HG02938 (cell line): Measurements from ENCODE around the gene RAD18.

ENCODE experiments used
- ATAC-seq: cut with Tn5 transposase; IDR thresholded peaks from one replicate; pipeline ENCODE4 v1.9.1; 2021; ENCODE audit warnings: mild to moderate bottlenecking, moderate library complexity; ENCODE audit not compliant: unreplicated experiment

The RAD18 gene

GRCh38 chr3:8867646-8868045, 95.6 kb downstream of the RAD18 start:
- no peak for ATAC-seq

- no peak for ATAC-seq
These were observed 97.6 kb downstream of the RAD18 start for GRCh38 chr3:8865697-8866096.

GRCh38 chr3:8864402-8865350, 98.6 kb downstream of the RAD18 start:
- no peak for ATAC-seq

- ATAC-seq = no peak
These were observed 99.4 kb downstream of the RAD18 start for GRCh38 chr3:8863891-8864290.

- no peak for ATAC-seq
These were observed 105.4 kb downstream of the RAD18 start for GRCh38 chr3:8857720-8858367.

GRCh38 chr3:8856721-8857120, 106.6 kb downstream of the RAD18 start:
- ATAC-seq = no peak

- ATAC-seq = no peak
These were observed 107.2 kb downstream of the RAD18 start for GRCh38 chr3:8856071-8856470.

- no peak for ATAC-seq
These were observed 108.6 kb downstream of the RAD18 start for GRCh38 chr3:8854656-8855055.

- no peak for ATAC-seq
These were observed 110.2 kb downstream of the RAD18 start for GRCh38 chr3:8853081-8853480.

- ATAC-seq = no peak
These were observed 110.8 kb downstream of the RAD18 start for GRCh38 chr3:8852511-8852910.

GRCh38 chr3:8851703-8852102, 111.6 kb downstream of the RAD18 start:
- no peak for ATAC-seq

GRCh38 chr3:8848696-8849131, 114.6 kb downstream of the RAD18 start:
- ATAC-seq = no peak

GRCh38 chr3:8847317-8847716, 116.0 kb downstream of the RAD18 start:
- no peak for ATAC-seq

GRCh38 chr3:8846176-8846575, 117.1 kb downstream of the RAD18 start:
- ATAC-seq = no peak

- no peak for ATAC-seq
These were observed 117.6 kb downstream of the RAD18 start for GRCh38 chr3:8845641-8846040.

- ATAC-seq = no peak
These were observed 119.9 kb downstream of the RAD18 start for GRCh38 chr3:8843347-8843746.

- no peak for ATAC-seq
These were observed 121.0 kb downstream of the RAD18 start for GRCh38 chr3:8842293-8842692.

GRCh38 chr3:8841472-8841871, 121.8 kb downstream of the RAD18 start:
- no peak for ATAC-seq

- no peak for ATAC-seq
These were observed 122.7 kb downstream of the RAD18 start for GRCh38 chr3:8840556-8840955.

GRCh38 chr3:8839607-8840325, 123.5 kb downstream of the RAD18 start:
- ATAC-seq = no peak

- ATAC-seq = no peak
These were observed 124.4 kb downstream of the RAD18 start for GRCh38 chr3:8838765-8839423.
